HepG2 (cell line): Measurements from ENCODE around the gene FIZ1. TPM values are rescaled to one million over a fixed set of nuclear protein-coding genes. Genes with fewer than 3 reads are reported as not detected.

Experiments used
- AGO2 ChIP-seq: fragments of 200-400 bp; formaldehyde crosslinking; optimal IDR thresholded peaks from 2 replicates; pipeline ENCODE3; 2017; ENCODE audit warnings: mild to moderate bottlenecking, low read depth, low read length, moderate library complexity
- AKAP8 ChIP-seq: sonication (generic); formaldehyde crosslinking; IDR thresholded peaks from 2 replicates; pipeline ENCODE4 v1.5.1; 2020; ENCODE audit warnings: mild to moderate bottlenecking, missing genetic modification reagents
- CCAR2 ChIP-seq: fragments of 200-400 bp; formaldehyde crosslinking; optimal IDR thresholded peaks from 2 replicates; pipeline ENCODE3; 2018; ENCODE audit warnings: low read depth, mild to moderate bottlenecking, low read length, moderate library complexity
- HES4 ChIP-seq: sonication (generic); formaldehyde crosslinking; IDR thresholded peaks from 2 replicates; pipeline ENCODE4 v1.9.0; 2021; ENCODE audit warnings: mild to moderate bottlenecking, missing genetic modification reagents, borderline replicate concordance
- PPARG ChIP-seq: conservative IDR thresholded peaks from 2 replicates; pipeline ENCODE4 v1.6.1; 2016; ENCODE audit warnings: missing biosample characterization, missing genetic modification reagents
- polyA plus RNA-seq, 8 experiments: library from polyadenylated mRNA; depleted of rRNA in 3 of 8; stranded (reverse) in 7 of 8; unstranded in 1 of 8; fragments of >200 nt; fragmentation: Illumina TruSeq in 4 of 8; extraction: Trizol in 4 of 8; gene quantifications; 2 replicates each; pipeline versions ENCODE4 v1.2.1 to v1.2.3, GENCODE V29; 2011 to 2016; ENCODE audit warnings: low read depth in 4 of 8, missing spikeins in 1 of 8, mixed read lengths in 1 of 8; ENCODE audit not compliant: insufficient read depth in 1 of 8
- total RNA-seq, 5 experiments: library from RNA; depleted of rRNA; stranded (reverse); fragments of >200 nt; fragmentation: Illumina TruSeq; extraction: Trizol; gene quantifications; 2 replicates each; pipeline ENCODE4 v1.2.3, GENCODE V29; 2016; ENCODE audit warnings: low read depth in 1 of 5
- TF ChIP-seq, protein P1 (sequence below): sonication (generic); formaldehyde crosslinking; IDR thresholded peaks from 2 replicates; pipeline ENCODE4 v1.4.0; 2020; ENCODE audit warnings: missing genetic modification reagents
- TF ChIP-seq, protein P2 (sequence below): sonication (generic); formaldehyde crosslinking; IDR thresholded peaks from 2 replicates; pipeline ENCODE4 v1.5.0; 2020; ENCODE audit warnings: mild to moderate bottlenecking, missing genetic modification reagents

The FIZ1 gene
- total and polyA plus RNA-seq, 2 of the 13 experiments (the other 11 are each of a cell fraction or from before 2014, with no cell fraction given) = 3.6 to 5.9 TPM

DNA sequence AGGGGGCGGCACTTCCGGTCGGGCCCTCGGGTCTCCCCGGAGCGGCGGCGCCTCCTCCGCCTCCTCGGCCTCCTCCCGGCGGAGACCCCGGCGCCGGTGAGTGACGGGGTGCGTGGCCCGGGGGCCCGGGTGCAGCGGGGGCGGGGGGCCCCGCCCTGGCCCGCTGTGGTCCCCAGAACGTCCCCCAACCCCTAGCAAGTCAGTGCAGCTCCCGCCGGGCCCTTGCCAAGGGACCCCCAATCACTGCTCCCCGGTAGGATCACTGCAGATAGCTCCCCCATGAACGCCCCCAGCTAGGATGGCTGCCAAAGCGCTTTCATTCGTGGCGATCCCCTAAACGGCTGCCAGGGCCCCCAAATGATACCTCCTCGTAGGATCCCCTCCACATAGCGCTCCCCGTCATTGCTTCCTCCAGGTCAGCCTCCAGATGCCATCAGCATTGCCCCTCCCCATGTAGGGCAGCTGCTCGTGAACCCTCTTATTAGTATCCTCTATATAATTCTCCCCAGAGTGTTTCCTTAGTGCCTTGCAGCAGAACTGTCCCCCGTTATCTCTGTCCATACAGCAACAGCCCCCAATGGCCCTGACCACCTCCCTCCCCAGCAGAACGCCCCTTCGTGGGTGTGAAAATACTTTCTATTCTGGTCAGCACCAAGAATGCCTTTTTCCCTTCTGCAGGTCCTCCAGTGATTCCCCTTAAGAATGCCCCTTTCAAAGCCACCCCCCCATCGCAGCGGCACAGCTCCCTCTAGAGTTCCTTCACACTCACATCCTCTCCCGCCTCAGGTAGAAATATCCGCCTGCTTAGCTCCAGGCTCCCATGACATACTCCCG, 6.5 kb upstream of the FIZ1 start, which contains the start of gene ZNF865 (continued):
- no peak for TF ChIP-seq AGO2
- TF ChIP-seq HES4 (CRISPR knock-in tag) = no peak
- no peak for TF ChIP-seq AKAP8 (CRISPR knock-in tag)
- TF ChIP-seq, protein P1, sequence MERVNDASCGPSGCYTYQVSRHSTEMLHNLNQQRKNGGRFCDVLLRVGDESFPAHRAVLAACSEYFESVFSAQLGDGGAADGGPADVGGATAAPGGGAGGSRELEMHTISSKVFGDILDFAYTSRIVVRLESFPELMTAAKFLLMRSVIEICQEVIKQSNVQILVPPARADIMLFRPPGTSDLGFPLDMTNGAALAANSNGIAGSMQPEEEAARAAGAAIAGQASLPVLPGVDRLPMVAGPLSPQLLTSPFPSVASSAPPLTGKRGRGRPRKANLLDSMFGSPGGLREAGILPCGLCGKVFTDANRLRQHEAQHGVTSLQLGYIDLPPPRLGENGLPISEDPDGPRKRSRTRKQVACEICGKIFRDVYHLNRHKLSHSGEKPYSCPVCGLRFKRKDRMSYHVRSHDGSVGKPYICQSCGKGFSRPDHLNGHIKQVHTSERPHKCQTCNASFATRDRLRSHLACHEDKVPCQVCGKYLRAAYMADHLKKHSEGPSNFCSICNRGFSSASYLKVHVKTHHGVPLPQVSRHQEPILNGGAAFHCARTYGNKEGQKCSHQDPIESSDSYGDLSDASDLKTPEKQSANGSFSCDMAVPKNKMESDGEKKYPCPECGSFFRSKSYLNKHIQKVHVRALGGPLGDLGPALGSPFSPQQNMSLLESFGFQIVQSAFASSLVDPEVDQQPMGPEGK (CRISPR knock-in tag) = peak; percentile 87
- TF ChIP-seq CCAR2 = peak; percentile 19
- TF ChIP-seq PPARG (CRISPR knock-in tag) = no peak
- TF ChIP-seq, protein P2, sequence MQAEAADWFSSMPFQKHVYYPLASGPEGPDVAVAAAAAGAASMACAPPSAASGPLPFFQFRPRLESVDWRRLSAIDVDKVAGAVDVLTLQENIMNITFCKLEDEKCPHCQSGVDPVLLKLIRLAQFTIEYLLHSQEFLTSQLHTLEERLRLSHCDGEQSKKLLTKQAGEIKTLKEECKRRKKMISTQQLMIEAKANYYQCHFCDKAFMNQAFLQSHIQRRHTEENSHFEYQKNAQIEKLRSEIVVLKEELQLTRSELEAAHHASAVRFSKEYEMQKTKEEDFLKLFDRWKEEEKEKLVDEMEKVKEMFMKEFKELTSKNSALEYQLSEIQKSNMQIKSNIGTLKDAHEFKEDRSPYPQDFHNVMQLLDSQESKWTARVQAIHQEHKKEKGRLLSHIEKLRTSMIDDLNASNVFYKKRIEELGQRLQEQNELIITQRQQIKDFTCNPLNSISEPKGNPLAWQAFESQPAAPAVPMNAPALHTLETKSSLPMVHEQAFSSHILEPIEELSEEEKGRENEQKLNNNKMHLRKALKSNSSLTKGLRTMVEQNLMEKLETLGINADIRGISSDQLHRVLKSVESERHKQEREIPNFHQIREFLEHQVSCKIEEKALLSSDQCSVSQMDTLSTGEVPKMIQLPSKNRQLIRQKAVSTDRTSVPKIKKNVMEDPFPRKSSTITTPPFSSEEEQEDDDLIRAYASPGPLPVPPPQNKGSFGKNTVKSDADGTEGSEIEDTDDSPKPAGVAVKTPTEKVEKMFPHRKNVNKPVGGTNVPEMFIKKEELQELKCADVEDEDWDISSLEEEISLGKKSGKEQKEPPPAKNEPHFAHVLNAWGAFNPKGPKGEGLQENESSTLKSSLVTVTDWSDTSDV = no peak
